ENCODE measurements around the gene IQCF6. TPM values are rescaled to one million over a fixed set of nuclear protein-coding genes. Genes with fewer than 3 reads are reported as not detected.

IQCF6 gene
- total RNA-seq: not detected

- intact Hi-C loops (cut with micrococcal nuclease): no loop called here
- ChIA-PET POLR2A (no interaction called here), CTCF (no interaction called here)
- Mint-ChIP-seq H3K9me3 (no peaks in the 10 kb centered on the region), H3K27me3 (peaks cover 7% of the 10 kb centered on the region), H3K27ac (no peak within 1 kb of the TSS), H3K4me3 (no peak within 1 kb of the TSS), H3K36me3 (ENCODE audit: low read depth) (no peaks in the 10 kb centered on the region), H3K4me1 (ENCODE audit: low read depth) (no peaks in the 10 kb centered on the region)
- ATAC-seq (no peak), DNase-seq (no peak)
- TF ChIP-seq CTCF (IDR thresholded peaks at IDR 0.05): no peak
Observed at GRCh38 chr3:51779137-51779536, at the start of gene IQCF6. IQCF6 (minus strand) TSS chr3:51779237; CDS start chr3:51779224, 13 bp downstream.

DNA sequence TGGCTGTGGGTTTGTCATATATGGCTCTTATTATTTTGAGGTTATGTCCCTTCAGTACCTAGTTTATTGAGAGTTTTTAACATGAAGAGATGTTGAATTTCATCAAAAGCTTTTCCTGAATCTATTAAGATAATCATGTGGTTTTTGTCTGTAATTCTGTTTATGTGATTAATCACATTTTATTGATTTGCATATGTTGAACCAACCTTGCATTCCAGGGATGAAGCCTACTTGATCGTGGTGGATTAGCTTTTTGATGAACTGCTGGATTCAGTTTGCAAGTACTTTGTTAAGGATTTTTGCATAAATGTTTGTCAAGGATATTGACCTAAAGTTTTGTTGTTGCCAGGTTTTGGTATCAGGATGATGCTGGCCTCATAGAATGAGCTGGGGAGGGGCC lies 49.3 kb upstream of the IQCF6 start:
- Mint-ChIP-seq H3K4me1 (ENCODE audit: low read depth) (peaks cover 5% of the 10 kb centered on the region), H3K4me3 (no peak overlapping the region), H3K27me3 (peaks cover 4% of the 10 kb centered on the region), H3K9me3 (peaks cover 12% of the 10 kb centered on the region), H3K27ac (no peak overlapping the region), H3K36me3 (ENCODE audit: low read depth) (peaks cover 2% of the 10 kb centered on the region)
- DNase-seq: no peak
- ATAC-seq: no peak
- CTCF ChIA-PET: interaction anchor here (1.0 to 1.5 kb wide), 2 partner anchors 9 to 109 kb away, joined by 4 to 8 read pairs; no protein-coding TSS in a partner anchor
- no peak for TF ChIP-seq CTCF (IDR thresholded peaks at IDR 0.05)
- POLR2A ChIA-PET: no interaction called here
- intact Hi-C loops (cut with micrococcal nuclease): no loop called here

DNA sequence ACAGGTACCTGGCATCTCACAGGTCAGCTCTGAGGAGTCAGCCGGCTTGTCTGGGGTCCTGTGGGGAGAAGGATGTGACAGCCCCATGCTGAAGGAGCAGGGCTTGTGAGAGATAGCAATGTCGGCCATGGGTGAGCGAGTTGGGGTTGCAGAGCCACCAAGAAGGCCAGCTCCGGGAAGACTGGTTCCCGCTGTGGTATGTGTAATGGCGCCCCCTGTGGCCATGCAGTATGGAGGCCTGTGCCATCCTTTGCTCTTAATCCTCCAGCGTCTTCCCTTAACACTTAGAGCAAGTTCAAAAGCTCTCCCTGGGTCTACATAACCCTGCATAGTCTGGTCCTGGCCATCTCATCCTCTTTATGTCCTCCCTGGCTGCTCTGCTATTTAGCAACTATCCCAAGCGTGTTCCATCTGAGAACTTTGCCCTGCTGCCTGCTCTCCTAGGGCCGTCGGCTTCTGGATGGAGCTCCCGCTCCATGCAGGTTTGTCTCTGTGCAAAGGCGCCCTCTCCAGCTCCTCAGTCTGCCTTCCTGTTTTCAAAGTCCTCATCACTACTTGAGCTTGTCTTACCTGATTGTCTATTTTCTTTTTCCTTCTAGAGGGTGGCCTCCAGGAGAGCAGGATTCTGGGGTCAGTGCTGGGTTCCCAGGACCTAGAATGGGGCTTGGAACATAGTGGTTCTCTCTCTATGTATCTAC lies 40.8 kb upstream of the IQCF6 start:
- peak; percentile 50 for TF ChIP-seq CTCF (IDR thresholded peaks at IDR 0.05)
- Mint-ChIP-seq H3K9me3 (peaks cover 4% of the 10 kb centered on the region), H3K27ac (no peak overlapping the region), H3K4me3 (no peak overlapping the region), H3K27me3 (peaks cover 17% of the 10 kb centered on the region), H3K4me1 (ENCODE audit: low read depth) (peaks cover 7% of the 10 kb centered on the region), H3K36me3 (ENCODE audit: low read depth) (peaks cover 2% of the 10 kb centered on the region)
- CTCF ChIA-PET: interaction anchor here (0.6 to 2.9 kb wide), 20 partner anchors 8 to 319 kb away, joined by 3 to 14 read pairs (median 4); partner anchors contain the start of gene PARP3
- ATAC-seq (peak; percentile 45), DNase-seq (peak; percentile 39)
- intact Hi-C loops (cut with micrococcal nuclease): no loop called here
- POLR2A ChIA-PET: no interaction called here

DNA sequence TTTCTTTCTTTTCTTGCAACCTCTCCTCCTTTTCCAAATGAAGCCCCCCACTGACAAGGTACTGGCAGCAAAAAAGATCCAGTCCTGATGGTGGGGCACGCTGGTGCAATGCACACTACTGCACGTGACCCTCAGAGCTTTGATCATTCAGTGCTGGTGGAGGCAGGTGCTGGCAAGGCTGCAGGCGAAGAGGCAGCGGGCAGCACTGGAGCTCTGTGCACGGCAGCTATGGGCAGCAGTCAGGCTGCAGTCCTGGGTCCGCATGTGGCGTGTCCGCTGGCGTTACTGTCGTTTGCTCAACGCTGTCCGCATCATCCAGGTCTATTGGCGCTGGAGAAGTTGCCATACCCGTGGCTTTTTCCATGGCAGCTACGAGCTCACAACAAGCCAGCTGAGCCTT lies 40.1 kb upstream of the IQCF6 start:
- H3K27me3 Mint-ChIP-seq: peaks cover 17% of the 10 kb centered on the region
- CTCF ChIA-PET: interaction anchor here (1.0 to 2.9 kb wide), 11 partner anchors 9 to 254 kb away, joined by 3 to 14 read pairs (median 5); no protein-coding TSS in a partner anchor

More for the DNA sequence above, 40.1 kb upstream of the IQCF6 start:
- intact Hi-C loops (cut with micrococcal nuclease): no loop called here
- peaks cover 4% of the 10 kb centered on the region for H3K9me3 Mint-ChIP-seq
- no peak overlapping the region for H3K4me3 Mint-ChIP-seq
- H3K4me1 Mint-ChIP-seq (ENCODE audit: low read depth): peaks cover 7% of the 10 kb centered on the region
- peaks cover 2% of the 10 kb centered on the region for H3K36me3 Mint-ChIP-seq (ENCODE audit: low read depth)
- POLR2A ChIA-PET: no interaction called here
- ATAC-seq (no peak), DNase-seq (no peak)
- H3K27ac Mint-ChIP-seq: no peak overlapping the region
- TF ChIP-seq CTCF (IDR thresholded peaks at IDR 0.05): no peak
